HG02970 (cell line): ENCODE data around the gene ATG13.

Experiments used
- ATAC-seq: cut with Tn5 transposase; IDR thresholded peaks from one replicate; pipeline ENCODE4 v1.9.1; 2021; ENCODE audit warnings: mild to moderate bottlenecking, moderate library complexity, moderate number of reproducible peaks; ENCODE audit not compliant: unreplicated experiment, low FRiP score

ATG13 gene

GRCh38 chr11:46603704-46604308 is 13.5 kb upstream of the ATG13 start:
- ATAC-seq, result no peak

GRCh38 chr11:46604796-46605195 is 12.6 kb upstream of the ATG13 start:
- ATAC-seq, result no peak

- ATAC-seq, result no peak
Observed at GRCh38 chr11:46607516-46607915, 9.8 kb upstream of the ATG13 start.

GRCh38 chr11:46609386-46609785 is 8.0 kb upstream of the ATG13 start:
- no peak for ATAC-seq

GRCh38 chr11:46611526-46612304 is 5.6 kb upstream of the ATG13 start:
- ATAC-seq, result no peak

GRCh38 chr11:46612326-46612725 is 5.0 kb upstream of the ATG13 start:
- ATAC-seq, result no peak

GRCh38 chr11:46615756-46616155 is 1.6 kb upstream of the ATG13 start:
- no peak for ATAC-seq

- ATAC-seq, result no peak
Observed at GRCh38 chr11:46616551-46617133, 711 bp upstream of the ATG13 start.

GRCh38 chr11:46617972-46618314 is 590 bp downstream of the ATG13 start:
- no peak for ATAC-seq

- no peak for ATAC-seq
Observed at GRCh38 chr11:46618837-46619236, 1.5 kb downstream of the ATG13 start.

GRCh38 chr11:46625406-46625805 is 8.1 kb downstream of the ATG13 start:
- ATAC-seq, result no peak

GRCh38 chr11:46628961-46629360 is 11.6 kb downstream of the ATG13 start:
- ATAC-seq, result no peak

- ATAC-seq, result no peak
Observed at GRCh38 chr11:46630237-46630636, 12.9 kb downstream of the ATG13 start.

GRCh38 chr11:46631676-46632075 is 14.3 kb downstream of the ATG13 start:
- no peak for ATAC-seq

- ATAC-seq, result no peak
Observed at GRCh38 chr11:46632502-46632901, 15.1 kb downstream of the ATG13 start.

- ATAC-seq, result no peak
Observed at GRCh38 chr11:46633291-46634217, 16.2 kb downstream of the ATG13 start.

GRCh38 chr11:46635557-46636139 is 18.3 kb downstream of the ATG13 start:
- no peak for ATAC-seq

- no peak for ATAC-seq
Observed at GRCh38 chr11:46637546-46637945, 20.2 kb downstream of the ATG13 start.

- ATAC-seq, result no peak
Observed at GRCh38 chr11:46639197-46639839, 22.0 kb downstream of the ATG13 start.
